Measurements from ENCODE around the gene ISG20L2.
"Not testable (repeated sequence)": the region's sequence is repeated elsewhere in the genome, so short reads cannot be mapped to it uniquely, and the experiment has no call there.

The ISG20L2 gene

DNA sequence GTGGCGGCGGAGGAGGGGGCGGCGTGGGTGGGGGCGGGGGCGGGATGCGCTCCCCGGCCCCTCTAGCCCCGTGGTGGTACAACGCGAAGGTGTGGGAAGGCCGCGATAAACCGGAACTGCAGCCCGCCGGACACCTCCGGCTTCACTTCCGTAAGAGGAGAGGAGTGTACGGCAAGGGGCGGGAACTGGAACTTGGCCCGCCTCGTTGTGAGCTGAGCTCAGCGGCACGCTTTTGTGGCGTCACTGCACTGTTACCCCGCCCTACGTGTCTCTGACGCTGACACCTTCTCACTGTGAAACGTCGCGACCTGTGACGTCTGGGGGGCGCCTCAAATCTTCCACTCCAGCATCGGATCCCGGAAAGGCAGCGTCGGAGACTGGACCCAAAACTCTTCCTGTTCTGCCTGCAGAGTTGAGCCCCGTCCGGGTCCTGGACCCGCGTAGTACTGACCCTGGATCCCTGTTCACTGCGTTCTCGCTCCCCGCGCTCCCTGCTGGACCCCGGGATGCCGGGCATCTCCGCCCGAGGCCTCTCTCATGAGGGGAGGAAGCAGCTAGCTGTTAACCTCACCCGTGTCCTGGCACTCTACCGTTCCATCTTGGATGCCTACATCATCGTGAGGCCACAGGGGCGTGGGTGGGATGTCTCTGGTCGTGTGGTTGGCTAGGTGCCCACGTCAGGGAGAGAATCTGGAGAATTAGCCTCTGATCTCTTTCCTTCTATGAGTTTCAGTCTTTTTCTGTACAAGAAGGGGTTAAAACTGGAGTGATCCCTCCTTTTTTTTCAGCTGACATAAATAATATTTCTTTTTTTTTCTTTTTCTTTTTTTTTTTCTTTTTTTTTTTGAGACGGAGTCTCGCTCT is at the start of gene ISG20L2:
ISG20L2 (minus strand) TSS at position 168 of the 864 bp plus-strand sequence. CDS start 1,114 bp downstream, outside the sequence.
- DNase-seq (ENCODE audit: low read depth in 3 of 3), result peak; percentile 87 to 97 (median 93)

DNA sequence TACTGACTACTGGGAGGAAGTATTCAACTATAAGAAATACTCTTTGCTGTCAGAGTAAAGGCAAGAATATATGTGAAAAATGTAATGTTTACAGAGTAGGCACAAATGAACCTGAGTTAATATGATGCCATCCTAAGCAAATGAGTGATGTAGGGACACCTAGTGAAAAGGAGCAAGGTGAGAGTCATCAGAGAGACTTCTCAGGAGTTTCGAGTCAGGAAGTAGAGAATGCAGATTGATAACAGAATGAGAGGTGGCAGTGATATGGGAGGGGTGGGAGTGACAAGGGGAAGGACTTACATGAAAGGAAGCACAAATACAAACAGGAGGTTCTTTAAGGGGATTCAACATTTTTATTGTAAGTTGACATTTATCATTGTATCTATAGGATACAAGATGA is 49.0 kb upstream of the ISG20L2 start:
- DNase-seq (ENCODE audit: low read depth in 3 of 3), result no peak

- no peak for DNase-seq (ENCODE audit: low read depth in 3 of 3)
Measured at GRCh38 chr1:156776942-156777341, 48.4 kb upstream of the ISG20L2 start.

- no peak for DNase-seq (ENCODE audit: low read depth in 3 of 3)
Measured at GRCh38 chr1:156775799-156776198, 47.2 kb upstream of the ISG20L2 start.

DNA sequence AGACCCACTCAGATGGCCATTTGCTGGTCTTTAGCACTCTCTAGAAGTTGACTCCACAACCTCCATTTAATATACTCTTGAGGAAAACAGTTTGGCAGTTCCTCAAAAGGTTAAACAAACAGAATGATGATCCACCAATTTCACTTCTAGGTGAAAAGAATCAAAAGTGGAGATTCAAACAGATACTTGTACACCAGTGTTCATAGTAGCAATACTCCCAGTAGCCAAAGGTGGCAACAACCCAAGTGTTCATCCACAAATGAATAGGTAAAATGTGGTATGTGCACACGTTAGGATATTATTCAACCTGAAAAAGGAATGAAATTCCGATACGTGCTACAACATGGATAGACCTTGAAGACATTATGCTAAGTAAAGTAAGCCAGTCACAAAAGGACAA is 45.0 kb upstream of the ISG20L2 start:
- DNase-seq (ENCODE audit: low read depth in 3 of 3), result no peak

GRCh38 chr1:156772728-156773497 is 44.3 kb upstream of the ISG20L2 start:
- DNase-seq (ENCODE audit: low read depth in 3 of 3), result no peak

DNA sequence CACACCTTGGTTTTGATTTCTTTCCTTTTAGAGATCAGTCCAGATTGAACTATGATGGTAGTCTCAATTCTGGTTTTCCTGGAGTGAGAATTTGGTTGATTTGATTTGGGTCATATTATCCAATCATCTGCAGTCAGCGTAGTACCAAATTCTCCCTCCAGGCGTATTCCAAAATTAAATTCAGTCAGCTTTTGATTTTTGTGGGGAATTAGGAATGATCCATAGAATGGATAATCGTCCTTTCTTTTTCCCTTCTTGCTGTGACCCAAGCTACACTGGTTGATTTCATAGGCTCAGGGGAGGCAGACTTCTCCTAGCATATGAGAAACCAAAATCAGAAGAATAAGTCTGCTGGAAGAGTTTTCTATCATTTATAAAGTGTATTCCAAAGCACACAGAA is 43.7 kb upstream of the ISG20L2 start:
- DNase-seq (ENCODE audit: low read depth in 3 of 3), result no peak

DNA sequence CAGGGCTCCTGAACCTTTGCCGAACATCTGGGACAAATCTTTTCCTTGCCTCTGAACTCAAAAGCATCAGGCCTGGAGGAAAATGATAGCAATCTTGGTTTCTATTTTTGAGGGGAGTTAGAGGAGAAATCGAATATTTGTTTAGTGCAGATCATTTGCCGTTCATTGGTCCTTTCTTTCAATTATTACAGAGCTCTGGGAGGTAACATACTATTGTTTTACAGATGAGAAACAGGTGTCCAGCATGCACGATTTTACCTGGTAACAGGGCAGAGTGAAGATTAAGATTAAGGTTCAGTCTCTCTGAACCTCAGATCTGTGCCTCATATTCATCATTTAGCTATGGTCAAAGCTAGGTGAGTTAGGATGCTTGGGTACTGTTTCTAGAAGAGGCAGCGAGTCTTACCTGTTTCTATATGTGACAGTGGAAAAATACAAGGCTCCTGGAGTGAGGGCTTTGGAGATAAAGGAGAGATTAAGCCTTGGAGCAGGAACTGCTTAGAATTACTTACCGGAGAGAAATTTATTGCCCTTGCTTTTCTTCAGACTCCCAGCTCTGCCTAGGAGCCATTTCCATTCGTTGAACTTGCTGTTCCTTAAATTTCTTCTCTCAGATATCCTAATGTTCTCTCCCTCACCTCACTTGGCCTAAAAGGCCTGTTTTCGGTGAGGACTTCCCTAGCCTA is 40.2 kb upstream of the ISG20L2 start:
- DNase-seq (ENCODE audit: low read depth in 3 of 3), result no peak

DNA sequence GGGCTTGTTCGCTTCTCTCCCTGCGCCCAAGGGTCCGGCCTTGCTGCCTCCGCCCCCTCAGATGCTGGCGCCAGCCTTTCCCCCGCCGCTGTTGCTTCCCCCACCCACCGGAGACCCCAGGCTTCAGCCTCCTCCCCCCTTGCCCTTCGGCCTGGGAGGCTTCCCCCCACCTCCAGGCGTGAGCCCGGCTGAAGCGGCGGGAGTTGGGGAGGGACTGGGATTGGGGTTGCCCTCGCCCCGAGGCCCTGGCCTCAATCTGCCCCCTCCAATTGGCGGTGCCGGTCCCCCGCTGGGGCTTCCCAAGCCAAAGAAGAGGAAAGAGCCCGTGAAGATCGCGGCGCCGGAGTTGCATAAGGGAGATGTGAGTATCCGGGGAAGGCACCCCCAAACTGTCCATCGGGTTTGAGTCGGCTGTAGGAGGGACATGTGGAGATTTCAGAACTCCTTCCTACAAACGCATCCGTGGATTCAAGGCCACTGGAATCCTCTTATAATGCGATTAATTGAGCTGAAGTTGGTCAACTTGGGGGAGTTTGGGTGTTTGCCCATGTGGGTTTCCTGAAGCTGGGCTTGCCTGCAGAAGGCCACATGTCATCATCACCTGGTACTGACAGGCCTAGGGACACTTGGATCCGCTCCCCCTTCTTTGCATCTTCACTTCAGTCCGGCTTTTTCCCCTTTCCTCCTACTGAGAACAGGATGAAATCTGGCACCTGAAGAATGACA is 39.5 kb upstream of the ISG20L2 start:
- no peak for DNase-seq (ENCODE audit: low read depth in 3 of 3)

DNA sequence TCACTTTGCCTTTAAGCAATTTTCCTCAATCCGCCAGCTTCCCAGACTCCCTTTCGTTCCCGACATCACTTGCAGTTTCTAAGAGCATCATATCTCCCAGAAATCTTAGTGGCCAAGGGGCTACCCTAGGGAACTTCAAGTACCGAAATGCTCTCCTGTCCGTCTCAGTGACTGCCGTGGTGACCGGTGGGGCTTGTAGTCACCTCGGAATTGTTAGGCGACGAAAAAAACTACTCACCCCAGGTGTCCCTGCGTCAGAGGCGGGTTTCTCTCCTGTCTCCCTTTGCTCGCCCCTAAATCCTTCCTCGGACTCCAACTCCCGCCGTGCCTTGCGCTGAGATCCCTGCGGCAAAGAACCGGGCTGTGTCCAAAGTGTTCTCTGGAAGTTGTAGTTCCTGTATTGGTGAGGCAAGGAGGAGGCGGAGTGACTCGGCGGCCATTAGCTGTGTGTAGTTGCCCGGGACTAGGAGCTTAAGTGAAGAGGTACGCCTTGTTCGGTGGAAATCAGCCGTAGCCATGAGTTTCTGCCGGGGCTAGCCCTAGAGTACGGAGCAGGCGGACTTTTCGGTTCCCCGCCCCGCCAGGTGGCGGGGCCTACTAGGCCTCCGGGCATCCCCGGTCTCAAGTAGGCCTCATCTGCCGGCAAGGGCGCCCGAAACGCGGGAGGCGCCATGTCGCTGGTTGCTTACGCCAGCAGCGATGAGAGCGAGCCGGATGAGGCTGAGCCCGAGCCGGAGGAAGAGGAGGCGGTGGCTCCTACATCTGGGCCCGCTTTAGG is 38.7 kb upstream of the ISG20L2 start, which contains the start of gene PRCC:
PRCC (plus strand) TSS at position 435 of the 778 bp plus-strand sequence; CDS start at position 672, 237 bp downstream.
- DNase-seq (ENCODE audit: low read depth in 3 of 3), result peak; percentile 90 to 96 (median 96)

DNA sequence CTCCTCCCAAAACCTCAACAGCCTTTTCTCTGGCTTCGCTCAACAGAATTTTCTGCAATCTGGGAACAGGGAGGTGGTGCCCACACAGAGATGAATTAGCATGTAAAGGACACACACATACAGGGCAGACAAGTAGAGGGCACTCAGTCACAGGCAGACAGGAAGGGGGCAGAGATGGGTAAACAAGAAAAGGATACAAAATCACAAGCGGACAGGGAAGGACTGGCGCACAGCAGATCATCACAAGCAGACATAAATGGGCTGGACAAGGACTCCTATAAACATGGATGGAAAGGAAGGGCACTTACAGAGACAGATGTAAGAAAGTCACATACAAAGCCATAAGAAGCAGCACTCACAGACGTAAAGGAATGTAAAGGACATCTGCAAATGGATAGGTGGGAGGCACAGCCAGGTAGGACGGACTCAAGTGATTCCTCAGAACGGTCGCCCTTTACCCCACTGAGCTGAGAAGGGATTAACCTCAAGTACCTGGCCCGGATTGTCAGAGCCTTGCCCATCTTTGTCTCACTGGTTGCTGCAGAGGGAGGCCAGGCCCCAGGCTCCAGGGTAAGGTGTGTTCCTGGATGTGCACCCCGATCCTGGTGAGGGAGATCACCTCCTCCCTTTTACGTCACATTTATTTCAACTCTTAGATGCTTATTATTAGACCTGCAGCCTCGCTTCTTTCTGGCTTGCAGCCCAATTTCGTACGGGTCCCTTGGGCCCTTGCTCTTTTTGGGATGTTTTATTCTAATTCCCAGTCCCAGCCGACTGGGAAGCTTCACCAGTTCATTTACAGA is 37.9 kb upstream of the ISG20L2 start:
- no peak for DNase-seq (ENCODE audit: low read depth in 3 of 3)

GRCh38 chr1:156765666-156766065 is 37.1 kb upstream of the ISG20L2 start:
- DNase-seq (ENCODE audit: low read depth in 3 of 3), result no peak

DNA sequence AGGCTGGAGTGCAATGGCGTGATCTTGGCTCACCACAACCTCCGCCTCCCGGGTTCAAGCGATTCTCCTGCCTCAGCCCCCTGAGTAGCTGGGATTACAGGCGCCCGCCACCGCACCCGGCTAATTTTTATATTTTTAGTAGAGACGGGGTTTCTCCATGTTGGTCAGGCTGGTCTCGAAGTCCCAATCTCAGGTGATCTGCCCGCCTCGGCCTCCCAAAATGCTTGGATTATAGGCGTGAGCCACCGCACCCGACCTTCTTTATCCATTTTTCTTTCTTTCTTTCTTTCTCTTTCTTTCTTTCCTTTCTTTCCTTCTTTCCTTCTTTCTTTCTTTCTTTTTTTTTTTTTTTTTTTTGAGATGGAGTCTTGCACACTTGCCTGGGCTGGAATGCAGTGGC is 36.6 kb upstream of the ISG20L2 start:
- not testable (repeated sequence) for DNase-seq (ENCODE audit: low read depth in 3 of 3)

DNA sequence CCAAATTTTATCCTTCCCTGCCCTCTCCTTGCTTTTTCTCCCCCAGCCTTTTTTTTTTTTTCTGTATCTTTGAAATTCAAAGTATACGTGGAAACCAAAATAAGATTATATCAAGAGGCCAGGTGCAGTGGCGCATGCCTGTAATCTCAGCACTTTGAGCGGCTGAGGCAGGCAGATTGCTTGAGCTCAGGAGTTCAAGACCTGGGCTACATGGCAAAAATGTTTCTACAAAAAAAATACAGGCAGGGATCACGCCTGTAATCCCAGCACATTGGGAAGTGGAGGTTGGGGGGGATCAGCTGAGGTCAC is 32.2 kb upstream of the ISG20L2 start:
- DNase-seq (ENCODE audit: low read depth in 3 of 3), result no peak

- no peak for DNase-seq (ENCODE audit: low read depth in 3 of 3)
Measured at GRCh38 chr1:156760092-156760795, 31.7 kb upstream of the ISG20L2 start.

DNA sequence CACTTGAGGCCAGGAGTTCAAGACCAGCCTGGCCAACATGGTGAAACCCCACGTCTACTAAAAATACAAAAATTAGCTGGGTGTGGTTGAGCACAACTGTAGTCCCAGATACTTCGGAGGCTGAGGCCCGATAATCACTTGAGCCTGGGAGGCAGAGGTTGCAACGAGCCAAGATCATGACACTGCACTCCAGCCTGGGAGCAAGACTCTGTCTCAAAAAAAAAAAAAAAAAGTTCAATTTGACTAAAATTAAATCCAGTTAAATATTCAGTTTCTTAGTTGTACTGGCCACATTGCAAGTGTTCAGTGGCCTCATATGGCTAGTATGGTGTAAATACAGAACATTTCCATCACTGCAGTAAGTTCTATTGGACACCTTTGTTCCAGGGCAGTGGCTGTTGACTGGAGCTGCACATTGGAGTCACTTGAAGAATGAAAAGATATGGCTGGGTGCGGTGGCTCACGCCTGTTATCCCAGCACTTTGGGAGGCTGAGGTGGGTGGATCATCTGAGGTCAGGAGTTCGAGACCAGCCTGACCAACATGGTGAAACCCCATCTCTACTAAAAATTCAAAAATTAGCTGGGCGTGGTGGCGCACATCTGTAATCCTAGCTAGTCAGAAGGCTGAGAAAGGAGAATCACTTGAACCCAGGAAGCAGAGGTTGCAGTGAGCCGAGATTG is 29.1 kb upstream of the ISG20L2 start:
- DNase-seq (ENCODE audit: low read depth in 3 of 3), result not testable (repeated sequence)

DNA sequence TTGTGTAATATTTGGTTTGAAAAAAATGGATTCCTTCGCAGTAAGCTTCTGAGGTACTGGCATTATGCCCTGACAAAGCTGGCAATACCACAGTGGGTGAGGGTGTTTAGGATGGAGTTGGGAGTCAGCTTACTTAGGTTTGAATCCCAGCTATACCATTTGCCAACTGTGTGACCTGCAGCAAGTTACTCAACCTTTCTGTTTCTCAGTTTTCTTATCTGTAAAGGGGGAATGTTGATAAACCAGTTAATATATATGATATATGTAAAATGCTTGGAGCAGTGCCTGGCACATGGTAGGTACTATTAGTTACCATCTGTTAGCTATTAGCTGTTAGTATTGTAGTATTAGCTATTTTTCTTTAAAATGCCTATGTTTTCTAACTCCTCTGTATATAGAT is 27.8 kb upstream of the ISG20L2 start:
- no peak for DNase-seq (ENCODE audit: low read depth in 3 of 3)

DNA sequence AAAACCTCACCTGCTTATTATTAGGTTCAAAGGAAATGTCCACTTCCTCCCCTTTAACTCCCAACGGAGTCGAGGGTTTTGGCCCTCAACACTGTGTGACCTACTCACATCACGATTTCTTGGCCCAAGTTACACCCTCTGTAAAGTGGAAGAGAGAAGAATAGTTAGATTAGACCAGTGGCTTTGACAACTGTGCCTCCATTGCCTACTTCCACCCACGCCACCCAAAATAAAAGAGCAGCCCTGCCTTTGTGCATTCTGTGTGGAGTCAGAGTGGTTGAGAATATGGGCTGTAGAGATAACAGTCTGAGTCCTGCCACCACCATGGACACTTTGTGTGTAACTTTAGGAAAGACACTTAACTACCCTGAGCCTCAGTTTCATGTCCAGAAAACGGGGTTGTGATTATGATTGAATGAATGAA is 27.0 kb upstream of the ISG20L2 start:
- DNase-seq (ENCODE audit: low read depth in 3 of 3), result no peak

DNA sequence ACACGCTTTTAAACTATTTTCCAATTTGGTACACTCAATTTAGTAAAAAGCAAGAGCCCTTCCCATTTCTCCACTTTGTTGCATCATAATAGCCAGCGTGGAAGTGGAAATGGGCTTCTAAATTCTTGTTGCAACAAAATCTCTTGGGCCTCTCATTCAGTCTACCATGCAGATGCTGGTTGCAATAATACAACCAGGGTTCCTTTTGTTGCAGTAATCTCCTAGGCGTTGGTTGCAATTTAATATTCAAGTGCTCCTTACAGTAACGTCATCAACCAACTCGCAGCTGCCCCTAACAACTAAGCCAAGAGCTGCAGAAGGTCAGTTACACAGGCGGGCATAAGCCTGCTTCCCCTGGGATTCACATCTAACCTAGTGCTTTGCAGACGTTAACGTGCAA is 25.7 kb upstream of the ISG20L2 start:
- DNase-seq (ENCODE audit: low read depth in 3 of 3), result no peak

All from stimulated activated CD4-positive, alpha-beta T cell treated with anti-CD3 and anti-CD28 coated beads, TNF-alpha, amount 100 ng/mL, for 24 hours (primary cell).